PC-9 (cell line): ENCODE data around the gene PIGZ.

ENCODE experiments used
- EZH2 ChIP-seq: fragments of 200-600 bp; sonication (generic); IDR thresholded peaks from 2 replicates; pipeline ENCODE4 v1.8.0; 2017; ENCODE audit warnings: antibody characterized with exemption, low read depth
- TF ChIP-seq, protein P1 (sequence below): fragments of 200-600 bp; sonication (generic); conservative IDR thresholded peaks from 2 replicates; pipeline ENCODE4 v1.6.1; 2017; ENCODE audit warnings: mixed run types, antibody characterized with exemption, mild to moderate bottlenecking, moderate library complexity

DNA sequence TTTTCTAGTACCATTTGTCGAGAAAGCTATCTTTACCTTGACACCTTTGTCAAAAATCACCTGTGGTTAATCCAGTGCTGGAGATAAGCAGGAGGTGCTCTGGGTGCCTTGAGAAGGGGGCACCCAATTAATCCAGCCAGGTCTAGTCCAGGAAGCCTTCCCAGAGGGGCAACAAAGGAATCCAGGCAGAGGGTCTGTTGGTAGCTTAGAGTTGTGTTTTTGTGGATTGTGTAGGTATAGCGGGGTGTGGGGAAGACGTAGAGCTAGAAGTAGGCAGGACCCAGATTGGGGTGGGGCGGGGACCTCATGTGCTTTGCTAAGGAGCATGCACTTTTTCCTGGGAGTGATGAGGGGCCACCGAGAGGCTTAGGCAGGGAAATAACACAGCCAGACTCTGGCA is 6.0 kb upstream of the PIGZ start:
- TF ChIP-seq, protein P1, sequence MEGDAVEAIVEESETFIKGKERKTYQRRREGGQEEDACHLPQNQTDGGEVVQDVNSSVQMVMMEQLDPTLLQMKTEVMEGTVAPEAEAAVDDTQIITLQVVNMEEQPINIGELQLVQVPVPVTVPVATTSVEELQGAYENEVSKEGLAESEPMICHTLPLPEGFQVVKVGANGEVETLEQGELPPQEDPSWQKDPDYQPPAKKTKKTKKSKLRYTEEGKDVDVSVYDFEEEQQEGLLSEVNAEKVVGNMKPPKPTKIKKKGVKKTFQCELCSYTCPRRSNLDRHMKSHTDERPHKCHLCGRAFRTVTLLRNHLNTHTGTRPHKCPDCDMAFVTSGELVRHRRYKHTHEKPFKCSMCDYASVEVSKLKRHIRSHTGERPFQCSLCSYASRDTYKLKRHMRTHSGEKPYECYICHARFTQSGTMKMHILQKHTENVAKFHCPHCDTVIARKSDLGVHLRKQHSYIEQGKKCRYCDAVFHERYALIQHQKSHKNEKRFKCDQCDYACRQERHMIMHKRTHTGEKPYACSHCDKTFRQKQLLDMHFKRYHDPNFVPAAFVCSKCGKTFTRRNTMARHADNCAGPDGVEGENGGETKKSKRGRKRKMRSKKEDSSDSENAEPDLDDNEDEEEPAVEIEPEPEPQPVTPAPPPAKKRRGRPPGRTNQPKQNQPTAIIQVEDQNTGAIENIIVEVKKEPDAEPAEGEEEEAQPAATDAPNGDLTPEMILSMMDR = no peak
- no peak for TF ChIP-seq EZH2
